HG02678 (cell line): ENCODE data around the gene ADGRD1.

Experiments used
- ATAC-seq: cut with Tn5 transposase; IDR thresholded peaks from one replicate; pipeline ENCODE4 v1.9.1; 2021; ENCODE audit warnings: mild to moderate bottlenecking, moderate library complexity; ENCODE audit not compliant: unreplicated experiment

Gene ADGRD1

GRCh38 chr12:131085816-131086591 lies 132.3 kb downstream of the ADGRD1 start:
- ATAC-seq: no peak

GRCh38 chr12:131087302-131087818 lies 133.7 kb downstream of the ADGRD1 start:
- no peak for ATAC-seq

GRCh38 chr12:131087991-131088700 lies 134.4 kb downstream of the ADGRD1 start:
- ATAC-seq: no peak

GRCh38 chr12:131088701-131089530 lies 135.2 kb downstream of the ADGRD1 start:
- no peak for ATAC-seq

GRCh38 chr12:131089531-131090273 lies 136.0 kb downstream of the ADGRD1 start:
- no peak for ATAC-seq

- no peak for ATAC-seq
Measured at GRCh38 chr12:131090274-131091210, 136.8 kb downstream of the ADGRD1 start.

GRCh38 chr12:131091413-131091975 lies 137.8 kb downstream of the ADGRD1 start:
- ATAC-seq: peak; percentile 25

- ATAC-seq: peak; percentile 11
Measured at GRCh38 chr12:131091976-131092691, 138.4 kb downstream of the ADGRD1 start.

- peak; percentile 73 for ATAC-seq
Measured at GRCh38 chr12:131092901-131093603, 139.3 kb downstream of the ADGRD1 start.

GRCh38 chr12:131093604-131093955 lies 139.9 kb downstream of the ADGRD1 start:
- ATAC-seq: no peak

- ATAC-seq: no peak
Measured at GRCh38 chr12:131093971-131094830, 140.5 kb downstream of the ADGRD1 start.

- no peak for ATAC-seq
Measured at GRCh38 chr12:131094831-131095805, 141.4 kb downstream of the ADGRD1 start.

GRCh38 chr12:131095826-131096680 lies 142.3 kb downstream of the ADGRD1 start:
- no peak for ATAC-seq

GRCh38 chr12:131096681-131097181 lies 143.0 kb downstream of the ADGRD1 start:
- ATAC-seq: no peak
